ENCODE results near the gene TUBB4B.

TUBB4B gene

DNA sequence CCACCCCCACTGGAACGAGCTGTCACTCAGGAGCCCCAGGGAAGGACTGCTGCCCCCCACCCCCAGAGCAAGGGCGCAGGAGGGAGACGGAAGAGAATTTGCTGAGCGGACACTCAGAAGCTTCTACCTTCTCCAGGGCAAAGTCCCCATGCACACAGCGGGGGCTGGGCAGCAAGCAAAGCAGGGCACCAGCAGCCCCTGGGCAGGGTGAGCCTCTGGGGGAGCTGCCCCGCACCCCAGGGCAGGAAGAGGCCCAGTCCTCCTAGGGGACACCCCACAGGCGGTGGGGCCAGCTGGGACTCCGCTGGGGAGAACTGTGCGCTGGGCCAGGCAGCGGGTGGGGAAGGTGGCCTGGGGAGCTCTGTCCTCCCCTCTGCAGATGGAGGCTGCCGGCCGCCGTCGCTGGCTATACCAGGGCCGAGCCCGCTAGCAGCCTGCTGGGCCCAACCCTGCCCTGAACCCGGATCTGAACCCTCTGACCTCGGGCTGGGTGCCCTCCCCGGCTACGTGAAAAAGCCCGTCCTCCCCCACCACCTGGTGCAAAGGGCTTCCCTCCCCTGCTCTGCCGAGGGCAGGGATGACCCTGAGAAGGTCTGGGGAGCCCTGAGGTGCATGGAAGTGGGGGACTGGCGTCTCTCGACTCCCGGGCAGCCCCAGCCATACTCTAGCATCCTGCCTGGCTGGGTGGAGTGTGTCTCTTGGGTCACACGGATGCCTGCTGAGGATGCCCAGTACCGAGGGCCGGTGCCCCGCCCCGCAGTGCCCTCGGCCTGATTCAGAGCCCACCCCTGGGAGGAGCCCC, 11.0 kb upstream of the TUBB4B start:
- no peak overlapping the region for H3K4me3 ChIP-seq (replicated peaks; ENCODE audit: low read depth, low read length)
- TF ChIP-seq, protein P1, sequence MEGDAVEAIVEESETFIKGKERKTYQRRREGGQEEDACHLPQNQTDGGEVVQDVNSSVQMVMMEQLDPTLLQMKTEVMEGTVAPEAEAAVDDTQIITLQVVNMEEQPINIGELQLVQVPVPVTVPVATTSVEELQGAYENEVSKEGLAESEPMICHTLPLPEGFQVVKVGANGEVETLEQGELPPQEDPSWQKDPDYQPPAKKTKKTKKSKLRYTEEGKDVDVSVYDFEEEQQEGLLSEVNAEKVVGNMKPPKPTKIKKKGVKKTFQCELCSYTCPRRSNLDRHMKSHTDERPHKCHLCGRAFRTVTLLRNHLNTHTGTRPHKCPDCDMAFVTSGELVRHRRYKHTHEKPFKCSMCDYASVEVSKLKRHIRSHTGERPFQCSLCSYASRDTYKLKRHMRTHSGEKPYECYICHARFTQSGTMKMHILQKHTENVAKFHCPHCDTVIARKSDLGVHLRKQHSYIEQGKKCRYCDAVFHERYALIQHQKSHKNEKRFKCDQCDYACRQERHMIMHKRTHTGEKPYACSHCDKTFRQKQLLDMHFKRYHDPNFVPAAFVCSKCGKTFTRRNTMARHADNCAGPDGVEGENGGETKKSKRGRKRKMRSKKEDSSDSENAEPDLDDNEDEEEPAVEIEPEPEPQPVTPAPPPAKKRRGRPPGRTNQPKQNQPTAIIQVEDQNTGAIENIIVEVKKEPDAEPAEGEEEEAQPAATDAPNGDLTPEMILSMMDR (IDR thresholded peaks at IDR 0.05; ENCODE audit: low read depth, low read length, missing control alignments), result no peak

DNA sequence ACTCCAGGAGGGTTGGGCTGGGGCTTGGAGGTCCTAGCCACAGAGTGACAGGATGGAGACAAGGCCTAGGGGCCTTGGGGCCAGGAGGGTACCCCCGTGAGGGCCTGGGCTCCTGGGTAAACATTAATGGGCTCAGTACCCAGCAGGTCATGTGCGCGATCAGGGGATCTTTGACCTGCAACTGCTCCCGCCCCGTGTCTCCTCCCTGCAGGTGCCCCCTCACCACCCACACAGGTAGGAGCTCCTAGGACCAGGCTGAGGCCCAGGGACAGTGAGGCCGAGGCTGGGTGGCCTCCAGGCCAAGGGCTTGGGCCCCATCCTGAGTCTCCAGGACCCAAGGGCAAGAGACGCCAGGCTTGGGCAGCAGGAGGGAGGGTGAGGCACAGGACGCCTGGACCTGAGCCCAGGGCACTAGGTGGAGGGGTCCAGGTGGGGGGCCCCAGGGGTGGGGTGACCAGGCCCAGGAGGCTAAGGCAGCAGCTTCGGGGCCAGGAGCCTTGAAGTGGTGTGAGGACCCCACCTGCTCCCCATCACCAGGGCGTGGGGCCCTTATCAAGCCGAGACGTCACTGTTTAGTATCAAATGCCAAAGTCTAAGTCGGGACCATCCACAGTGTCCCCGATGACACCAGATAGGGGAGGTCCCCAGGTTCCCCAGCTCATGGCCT, 10.2 kb upstream of the TUBB4B start, which contains the start of gene SLC34A3:
Gene SLC34A3 (plus strand): TSS at position 197 of the 667 bp plus-strand sequence. CDS start 802 bp downstream, outside the sequence.
- no peak for DNase-seq (ENCODE audit: extremely low read depth, low read depth)
- H3K4me3 ChIP-seq (replicated peaks; ENCODE audit: low read depth, low read length), result no peak within 1 kb of the TSS
- TF ChIP-seq, protein P1 (IDR thresholded peaks at IDR 0.05; ENCODE audit: low read depth, low read length, missing control alignments), result no peak

More for the DNA sequence above, 11.0 kb upstream of the TUBB4B start:
- DNase-seq (ENCODE audit: extremely low read depth, low read depth), result no peak

DNA sequence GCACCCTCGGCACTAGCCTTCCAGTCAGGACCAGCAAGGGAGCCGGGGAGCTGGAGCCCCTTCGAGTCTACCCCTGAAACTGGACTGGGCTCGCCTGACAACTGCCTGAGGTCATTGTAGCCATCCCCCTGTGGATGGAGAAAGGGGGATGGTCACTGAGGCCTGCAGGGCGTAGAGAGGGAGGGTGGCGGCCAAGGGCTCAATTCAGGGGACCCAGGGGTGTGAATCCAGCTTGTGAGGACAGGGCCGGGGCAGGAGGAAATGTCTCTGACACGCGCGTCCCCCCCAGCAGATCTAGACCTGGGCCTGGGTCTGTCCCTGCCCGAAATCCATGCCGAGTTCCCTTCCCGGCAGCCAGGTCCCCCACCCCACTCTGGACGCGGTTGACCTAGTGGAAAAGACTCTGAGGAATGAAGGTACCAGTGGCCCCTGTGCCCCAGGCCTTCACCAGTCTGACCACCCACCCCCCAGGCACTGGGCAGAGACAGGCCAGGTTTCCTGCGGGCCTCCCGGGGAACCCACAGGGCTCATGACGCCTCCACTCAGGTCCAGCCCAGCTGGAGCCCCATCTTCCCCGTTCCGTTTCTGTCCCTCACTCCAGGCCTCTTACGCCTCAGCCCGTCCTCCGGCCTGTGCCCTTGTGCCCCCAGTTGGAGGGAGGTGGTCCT, 9.6 kb upstream of the TUBB4B start:
- TF ChIP-seq, protein P1 (IDR thresholded peaks at IDR 0.05; ENCODE audit: low read depth, low read length, missing control alignments), result no peak

DNA sequence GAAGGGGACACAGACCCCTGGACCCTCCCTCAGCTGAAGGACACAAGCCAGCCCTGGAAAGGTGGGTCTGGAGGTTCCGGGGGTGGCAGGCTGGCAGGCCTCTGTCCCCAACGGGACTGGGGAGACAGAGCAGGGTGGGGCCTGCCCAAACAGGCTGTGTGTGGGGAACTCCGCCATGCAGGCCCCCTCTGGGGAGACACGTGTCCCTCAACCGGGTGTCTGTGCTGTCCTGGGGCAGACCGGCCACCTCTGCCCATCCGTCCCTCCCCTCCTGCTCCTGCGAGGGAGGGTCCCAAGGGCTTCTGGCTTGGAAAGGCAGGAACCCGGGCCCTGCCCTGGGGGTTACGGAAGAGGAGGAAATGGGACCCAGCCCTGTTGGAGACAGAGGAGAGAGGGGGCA, 9.0 kb upstream of the TUBB4B start:
- TF ChIP-seq, protein P1 (IDR thresholded peaks at IDR 0.05; ENCODE audit: low read depth, low read length, missing control alignments), result no peak
- H3K4me3 ChIP-seq (replicated peaks; ENCODE audit: low read depth, low read length), result no peak overlapping the region
- no peak for DNase-seq (ENCODE audit: extremely low read depth, low read depth)

More for the DNA sequence above, 9.6 kb upstream of the TUBB4B start:
- H3K4me3 ChIP-seq (replicated peaks; ENCODE audit: low read depth, low read length), result no peak overlapping the region
- DNase-seq (ENCODE audit: extremely low read depth, low read depth), result no peak

DNA sequence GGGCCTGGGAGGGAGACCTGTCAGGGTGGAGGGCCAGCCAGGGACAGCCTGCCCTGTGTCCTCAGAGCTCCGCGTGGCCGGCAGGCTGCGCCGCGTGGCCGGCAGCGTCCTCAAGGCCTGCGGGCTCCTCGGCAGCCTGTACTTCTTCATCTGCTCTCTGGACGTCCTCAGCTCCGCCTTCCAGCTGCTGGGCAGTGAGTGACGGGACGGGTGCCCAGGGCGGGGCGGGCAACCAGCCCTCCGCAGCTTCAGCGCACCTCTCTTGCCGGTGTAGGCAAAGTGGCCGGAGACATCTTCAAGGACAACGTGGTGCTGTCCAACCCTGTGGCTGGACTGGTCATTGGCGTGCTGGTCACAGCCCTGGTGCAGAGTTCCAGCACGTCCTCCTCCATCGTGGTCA, 8.6 kb upstream of the TUBB4B start:
- TF ChIP-seq, protein P1 (IDR thresholded peaks at IDR 0.05; ENCODE audit: low read depth, low read length, missing control alignments), result no peak
- no peak for DNase-seq (ENCODE audit: extremely low read depth, low read depth)
- H3K4me3 ChIP-seq (replicated peaks; ENCODE audit: low read depth, low read length), result no peak overlapping the region

DNA sequence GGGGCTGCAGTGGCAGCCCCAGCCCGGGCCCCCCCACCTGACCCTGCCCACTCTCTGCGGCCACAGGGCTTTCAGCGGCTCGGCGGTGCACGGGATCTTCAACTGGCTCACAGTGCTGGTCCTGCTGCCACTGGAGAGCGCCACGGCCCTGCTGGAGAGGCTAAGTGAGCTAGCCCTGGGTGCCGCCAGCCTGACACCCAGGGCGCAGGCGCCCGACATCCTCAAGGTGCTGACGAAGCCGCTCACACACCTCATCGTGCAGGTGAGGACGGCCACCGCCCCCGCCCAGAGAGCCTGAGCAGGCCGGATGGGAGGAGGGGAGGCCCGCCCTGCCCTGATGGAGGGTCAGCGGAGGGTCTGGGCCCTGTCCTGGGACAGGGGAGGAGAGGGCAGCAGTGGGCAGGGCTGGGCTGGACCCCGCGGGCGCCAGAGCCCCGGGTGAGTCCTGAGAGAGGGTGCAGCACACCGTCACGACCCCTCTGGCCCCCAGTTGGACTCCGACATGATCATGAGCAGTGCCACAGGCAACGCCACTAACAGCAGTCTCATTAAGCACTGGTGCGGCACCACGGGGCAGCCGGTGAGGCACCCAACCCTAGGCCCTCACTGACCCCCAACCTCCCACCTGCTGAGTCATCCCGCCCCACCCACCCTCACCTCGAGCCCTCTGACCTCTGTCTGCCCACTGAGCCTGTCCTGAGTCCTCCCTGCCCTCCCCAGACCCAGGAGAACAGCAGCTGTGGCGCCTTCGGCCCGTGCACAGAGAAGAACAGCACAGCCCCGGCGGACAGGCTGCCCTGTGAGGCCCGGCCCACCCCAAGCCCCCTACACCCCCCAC, 7.7 kb upstream of the TUBB4B start:
- TF ChIP-seq, protein P1 (IDR thresholded peaks at IDR 0.05; ENCODE audit: low read depth, low read length, missing control alignments), result no peak
- DNase-seq (ENCODE audit: extremely low read depth, low read depth), result no peak
- no peak overlapping the region for H3K4me3 ChIP-seq (replicated peaks; ENCODE audit: low read depth, low read length)

Measured in HFF-Myc (cell line).